ENCODE data around the gene MUC3A. TPM values are rescaled to one million over a fixed set of nuclear protein-coding genes. Genes with fewer than 3 reads are reported as not detected.

Gene MUC3A
- total RNA-seq, 1 donor from 2014 or later, result under 0.01 TPM

- Histone ChIP-seq H3K27me3 (ENCODE audit: control insufficient read depth, insufficient read depth, low read length) (peaks cover 2% of the 10 kb centered on the region), H3K4me3 (ENCODE audit: low read depth, low read length) (no peak overlapping the region), H3K36me3 (ENCODE audit: control insufficient read depth, insufficient read depth, low read length) (no peaks in the 10 kb centered on the region)
- DNase-seq (ENCODE audit: low read depth) (no peak), FAIRE-seq (no peak)
- TF ChIP-seq, protein P1, sequence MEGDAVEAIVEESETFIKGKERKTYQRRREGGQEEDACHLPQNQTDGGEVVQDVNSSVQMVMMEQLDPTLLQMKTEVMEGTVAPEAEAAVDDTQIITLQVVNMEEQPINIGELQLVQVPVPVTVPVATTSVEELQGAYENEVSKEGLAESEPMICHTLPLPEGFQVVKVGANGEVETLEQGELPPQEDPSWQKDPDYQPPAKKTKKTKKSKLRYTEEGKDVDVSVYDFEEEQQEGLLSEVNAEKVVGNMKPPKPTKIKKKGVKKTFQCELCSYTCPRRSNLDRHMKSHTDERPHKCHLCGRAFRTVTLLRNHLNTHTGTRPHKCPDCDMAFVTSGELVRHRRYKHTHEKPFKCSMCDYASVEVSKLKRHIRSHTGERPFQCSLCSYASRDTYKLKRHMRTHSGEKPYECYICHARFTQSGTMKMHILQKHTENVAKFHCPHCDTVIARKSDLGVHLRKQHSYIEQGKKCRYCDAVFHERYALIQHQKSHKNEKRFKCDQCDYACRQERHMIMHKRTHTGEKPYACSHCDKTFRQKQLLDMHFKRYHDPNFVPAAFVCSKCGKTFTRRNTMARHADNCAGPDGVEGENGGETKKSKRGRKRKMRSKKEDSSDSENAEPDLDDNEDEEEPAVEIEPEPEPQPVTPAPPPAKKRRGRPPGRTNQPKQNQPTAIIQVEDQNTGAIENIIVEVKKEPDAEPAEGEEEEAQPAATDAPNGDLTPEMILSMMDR (IDR thresholded peaks at IDR 0.05; ENCODE audit: insufficient read depth, low read length, severe bottlenecking), result no peak
Observed at GRCh38 chr7:100946111-100946510, 3.2 kb upstream of the MUC3A start.

DNA sequence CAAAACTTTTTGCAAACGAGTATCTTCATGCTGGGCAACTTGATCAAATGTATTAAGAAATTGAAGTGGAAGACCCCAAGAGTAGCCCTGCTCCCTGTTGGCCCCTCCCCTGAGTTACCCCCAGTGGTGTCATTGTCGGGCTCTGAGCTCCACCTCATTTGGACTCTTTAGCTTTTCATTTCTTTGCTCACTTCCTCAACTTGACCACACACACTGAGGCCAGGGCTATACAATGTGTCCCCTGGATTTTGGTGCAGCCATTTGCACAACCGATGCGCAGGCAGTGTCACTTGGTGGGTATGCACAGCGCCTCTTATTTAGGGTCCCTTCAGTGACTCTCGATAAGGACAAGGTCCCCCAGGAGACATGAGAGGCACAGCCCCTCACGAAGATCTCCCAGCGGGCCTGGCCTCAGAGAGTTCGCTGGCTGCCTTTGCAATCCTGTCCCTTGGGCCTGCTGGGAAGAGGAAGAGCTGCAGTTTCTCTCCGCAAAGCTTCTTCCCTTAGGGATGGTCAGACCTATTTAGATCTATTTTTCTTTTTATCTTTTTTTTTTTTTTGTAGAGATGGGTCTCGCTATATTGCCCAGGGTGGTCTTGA lies 2.5 kb upstream of the MUC3A start:
- H3K36me3 ChIP-seq (ENCODE audit: control insufficient read depth, insufficient read depth, low read length), result no peaks in the 10 kb centered on the region
- FAIRE-seq (no peak), DNase-seq (ENCODE audit: low read depth) (no peak)
- H3K27me3 ChIP-seq (ENCODE audit: control insufficient read depth, insufficient read depth, low read length), result peaks cover 2% of the 10 kb centered on the region
- no peak overlapping the region for H3K4me3 ChIP-seq (ENCODE audit: low read depth, low read length)
- TF ChIP-seq, protein P1 (IDR thresholded peaks at IDR 0.05; ENCODE audit: insufficient read depth, low read length, severe bottlenecking), result no peak

GRCh38 chr7:100947792-100948191 lies 1.5 kb upstream of the MUC3A start:
- H3K36me3 ChIP-seq (ENCODE audit: control insufficient read depth, insufficient read depth, low read length), result no peaks in the 10 kb centered on the region
- TF ChIP-seq, protein P1 (IDR thresholded peaks at IDR 0.05; ENCODE audit: insufficient read depth, low read length, severe bottlenecking), result no peak
- no peak for DNase-seq (ENCODE audit: low read depth)
- peaks cover 2% of the 10 kb centered on the region for H3K27me3 ChIP-seq (ENCODE audit: control insufficient read depth, insufficient read depth, low read length)
- H3K4me3 ChIP-seq (ENCODE audit: low read depth, low read length), result no peak overlapping the region
- no peak for FAIRE-seq

DNA sequence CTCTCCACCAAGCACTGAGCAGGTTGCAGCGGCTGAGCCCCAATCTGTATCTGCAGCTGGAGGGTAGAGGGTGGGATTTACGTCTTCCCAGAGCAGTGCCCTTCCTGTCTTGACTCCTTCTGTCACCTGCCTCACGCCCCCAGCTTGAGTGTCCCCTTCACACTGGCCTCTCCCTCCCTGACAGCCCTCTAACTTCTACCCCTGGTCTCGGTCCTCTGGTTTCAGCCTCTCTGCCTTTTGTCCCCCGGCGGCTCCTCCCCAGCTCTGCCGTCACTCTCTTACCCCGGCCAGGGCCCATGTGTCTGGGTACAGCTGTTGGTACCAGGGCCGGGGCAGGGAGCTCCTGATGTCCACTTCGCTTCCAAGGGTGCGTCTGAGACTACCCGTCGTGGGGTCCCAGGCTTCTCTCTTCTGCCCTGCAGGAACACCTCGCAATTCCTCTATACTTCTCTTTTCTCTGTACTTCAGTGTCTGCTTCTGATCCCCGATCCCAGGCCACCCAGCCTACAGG lies 654 bp downstream of the MUC3A start:
- TF ChIP-seq, protein P1 (IDR thresholded peaks at IDR 0.05; ENCODE audit: insufficient read depth, low read length, severe bottlenecking), result no peak
- FAIRE-seq (no peak), DNase-seq (ENCODE audit: low read depth) (no peak)
- no peak overlapping the region for H3K4me3 ChIP-seq (ENCODE audit: low read depth, low read length)
- no peaks in the 10 kb centered on the region for H3K36me3 ChIP-seq (ENCODE audit: control insufficient read depth, insufficient read depth, low read length)
- H3K27me3 ChIP-seq (ENCODE audit: control insufficient read depth, insufficient read depth, low read length), result peaks cover 2% of the 10 kb centered on the region

DNA sequence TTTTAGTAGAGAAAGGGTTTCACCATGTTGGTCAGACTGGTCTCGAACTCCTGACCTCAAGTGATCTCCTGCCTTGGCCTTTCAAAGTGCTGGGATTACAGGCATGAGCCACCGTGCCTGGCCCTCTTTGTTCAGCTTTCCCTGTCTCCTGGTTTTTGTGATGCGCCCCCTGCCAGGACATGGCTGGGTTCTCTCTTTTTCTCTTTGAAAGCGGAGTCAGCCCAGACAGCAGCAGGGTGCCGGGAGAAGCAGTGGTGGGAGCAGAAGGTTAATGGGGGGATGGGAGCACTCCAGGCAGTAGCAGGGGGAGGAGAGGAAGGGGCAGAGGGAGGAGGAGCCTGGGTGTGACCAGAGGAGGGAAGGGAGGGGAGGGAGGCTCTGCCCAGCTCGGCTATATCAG lies 1.8 kb downstream of the MUC3A start:
- no peak overlapping the region for H3K4me3 ChIP-seq (ENCODE audit: low read depth, low read length)

More for the DNA sequence above, 1.8 kb downstream of the MUC3A start:
- no peaks in the 10 kb centered on the region for H3K36me3 ChIP-seq (ENCODE audit: control insufficient read depth, insufficient read depth, low read length)
- TF ChIP-seq, protein P1 (IDR thresholded peaks at IDR 0.05; ENCODE audit: insufficient read depth, low read length, severe bottlenecking), result no peak
- DNase-seq (ENCODE audit: low read depth) (no peak), FAIRE-seq (no peak)
- H3K27me3 ChIP-seq (ENCODE audit: control insufficient read depth, insufficient read depth, low read length), result peaks cover 2% of the 10 kb centered on the region
